NCI-H1092 treated with DMSO at 0.1 percent for 48 hours (cell line): ENCODE measurements around the gene KLHDC8A.

Experiments
- DNase-seq: peaks from one replicate; lab custom pipeline; 2025; lab: John Stamatoyannopoulos, UW

The KLHDC8A gene

DNA sequence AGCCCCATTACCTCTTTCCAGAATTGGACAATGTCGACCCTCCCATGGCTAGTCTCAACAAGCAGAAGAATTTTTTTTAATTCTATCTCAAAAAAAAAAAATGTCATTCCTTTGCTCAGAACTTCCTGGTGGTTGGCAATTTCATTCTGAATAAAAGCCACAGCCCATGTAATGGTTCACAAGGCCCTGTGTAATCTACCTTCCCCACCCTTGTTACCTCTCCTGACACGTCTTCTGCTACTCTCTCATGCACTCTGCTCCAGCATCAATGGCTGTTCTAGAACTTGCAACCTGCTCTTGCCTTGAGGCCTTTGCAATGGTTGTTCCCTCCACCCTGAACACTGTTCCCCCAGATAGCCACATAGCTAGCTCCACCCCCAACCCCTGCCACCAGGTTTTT, 60.6 kb downstream of the KLHDC8A start:
- no peak for DNase-seq

DNA sequence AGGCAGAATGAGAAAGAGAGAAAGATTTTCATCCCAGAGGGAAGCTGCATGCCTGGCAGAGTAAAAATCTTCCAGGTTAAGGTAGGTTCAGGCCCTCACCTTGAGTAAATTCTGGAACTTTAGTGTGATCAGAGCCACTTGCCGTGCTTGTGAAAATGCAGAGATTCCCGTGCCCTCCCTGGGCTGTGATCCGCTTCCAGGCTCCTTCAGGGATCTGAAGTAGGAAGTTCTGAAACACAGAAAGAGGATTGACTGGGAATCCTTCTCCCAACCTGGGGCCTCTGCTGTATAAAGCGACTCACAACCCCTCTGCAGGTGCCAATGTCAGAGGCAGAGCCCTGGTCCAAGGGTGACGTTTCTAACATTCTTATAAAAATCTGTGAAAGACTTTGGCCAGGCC, 61.8 kb downstream of the KLHDC8A start:
- no peak for DNase-seq

GRCh38 chr1:205294175-205294917, 62.4 kb downstream of the KLHDC8A start:
- DNase-seq: no peak

- no peak for DNase-seq
These were observed 63.2 kb downstream of the KLHDC8A start for GRCh38 chr1:205293350-205294074.

GRCh38 chr1:205291596-205291995, 65.1 kb downstream of the KLHDC8A start:
- DNase-seq: no peak

GRCh38 chr1:205287767-205288559, 68.8 kb downstream of the KLHDC8A start:
- DNase-seq: no peak

DNA sequence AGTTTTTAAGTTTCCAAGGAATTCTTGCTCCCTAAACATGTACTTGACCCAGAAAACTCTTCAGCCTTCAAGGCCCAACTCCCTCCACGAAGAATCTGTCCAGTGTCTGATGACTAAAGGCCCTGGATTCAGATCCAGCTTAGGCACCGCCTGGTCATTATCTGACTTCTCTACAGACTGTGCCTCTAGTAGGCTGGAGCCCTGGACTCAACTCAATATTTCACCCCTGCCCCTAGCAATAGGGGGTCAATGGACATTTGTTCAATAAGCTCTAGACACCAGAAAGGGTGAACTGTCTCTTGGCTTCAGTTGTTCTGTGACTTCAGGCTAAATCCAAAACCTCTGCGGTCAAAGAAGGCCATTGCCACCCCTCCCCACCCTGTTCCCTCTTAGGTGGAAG, 69.6 kb downstream of the KLHDC8A start:
- DNase-seq: no peak

GRCh38 chr1:205286335-205286950, 70.3 kb downstream of the KLHDC8A start:
- DNase-seq: no peak
